T1000 (cell line): ENCODE results near the gene DDX55.

Source experiments
- DNase-seq: peaks from one replicate; lab custom pipeline; 2025; ENCODE audit warnings: mixed read lengths; lab: John Stamatoyannopoulos, UW

The DDX55 gene

GRCh38 chr12:123614110-123614509, 12.2 kb downstream of the DDX55 start:
- DNase-seq: no peak

DNA sequence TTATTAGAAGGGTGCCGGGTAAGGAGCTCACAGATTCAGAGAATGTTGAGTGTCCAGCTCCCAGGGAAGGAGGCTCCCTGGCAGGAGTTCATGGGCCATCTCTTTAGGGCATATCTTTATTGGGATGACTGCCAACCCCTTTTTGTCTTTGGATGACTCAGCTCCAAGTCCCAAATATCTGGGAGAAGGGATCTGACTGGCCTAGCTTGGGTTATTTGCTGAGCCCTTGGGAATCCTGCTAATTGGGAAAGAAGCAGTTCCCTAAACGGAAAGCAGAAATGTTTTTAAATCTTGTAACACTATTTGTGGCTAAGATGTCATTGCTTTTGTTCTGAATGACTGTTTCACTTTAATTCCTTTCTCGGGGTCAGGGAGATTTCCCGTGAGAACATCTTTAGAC, 12.6 kb downstream of the DDX55 start:
- no peak for DNase-seq

DNA sequence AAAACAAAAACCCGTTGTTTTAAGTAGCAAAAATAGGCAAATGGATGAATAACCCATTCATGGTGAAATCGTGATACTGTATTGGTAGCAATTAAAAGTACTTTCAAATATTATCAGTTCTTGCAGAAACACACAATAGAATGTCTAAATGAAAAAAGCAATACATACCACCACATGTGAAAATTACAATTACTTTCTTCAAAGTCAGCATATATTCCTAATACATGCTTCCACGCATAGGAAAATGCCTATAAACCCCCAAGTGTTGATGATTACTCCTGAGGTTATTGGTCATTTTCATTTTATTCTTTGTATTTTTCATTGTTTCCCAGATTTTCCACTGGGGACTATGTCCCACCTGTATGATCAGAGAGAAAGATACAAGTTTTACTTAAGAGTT, 15.2 kb downstream of the DDX55 start:
- DNase-seq: no peak

- DNase-seq: no peak
Measured at GRCh38 chr12:123617580-123617979, 15.7 kb downstream of the DDX55 start.

DNA sequence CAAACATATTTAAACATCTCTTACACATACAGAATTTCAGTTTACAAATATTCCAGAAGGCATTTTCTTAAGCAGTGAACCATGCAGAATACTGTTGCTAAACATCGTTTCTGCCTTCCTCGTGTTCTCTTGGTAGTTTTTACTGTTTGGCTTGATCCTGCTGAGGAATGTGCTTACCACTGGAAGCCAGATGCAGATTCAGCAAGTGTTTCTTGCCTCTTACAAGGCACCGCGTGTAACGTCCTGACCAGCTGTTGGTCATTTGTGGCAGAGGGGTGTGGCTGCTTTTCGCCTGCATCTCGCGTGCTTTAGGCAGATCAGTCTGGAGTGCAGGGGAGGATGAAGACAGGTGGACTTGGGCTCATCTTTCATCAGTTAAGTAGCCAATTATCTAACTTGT, 19.2 kb downstream of the DDX55 start:
- DNase-seq: no peak

GRCh38 chr12:123621619-123622530, 20.0 kb downstream of the DDX55 start:
- no peak for DNase-seq

DNA sequence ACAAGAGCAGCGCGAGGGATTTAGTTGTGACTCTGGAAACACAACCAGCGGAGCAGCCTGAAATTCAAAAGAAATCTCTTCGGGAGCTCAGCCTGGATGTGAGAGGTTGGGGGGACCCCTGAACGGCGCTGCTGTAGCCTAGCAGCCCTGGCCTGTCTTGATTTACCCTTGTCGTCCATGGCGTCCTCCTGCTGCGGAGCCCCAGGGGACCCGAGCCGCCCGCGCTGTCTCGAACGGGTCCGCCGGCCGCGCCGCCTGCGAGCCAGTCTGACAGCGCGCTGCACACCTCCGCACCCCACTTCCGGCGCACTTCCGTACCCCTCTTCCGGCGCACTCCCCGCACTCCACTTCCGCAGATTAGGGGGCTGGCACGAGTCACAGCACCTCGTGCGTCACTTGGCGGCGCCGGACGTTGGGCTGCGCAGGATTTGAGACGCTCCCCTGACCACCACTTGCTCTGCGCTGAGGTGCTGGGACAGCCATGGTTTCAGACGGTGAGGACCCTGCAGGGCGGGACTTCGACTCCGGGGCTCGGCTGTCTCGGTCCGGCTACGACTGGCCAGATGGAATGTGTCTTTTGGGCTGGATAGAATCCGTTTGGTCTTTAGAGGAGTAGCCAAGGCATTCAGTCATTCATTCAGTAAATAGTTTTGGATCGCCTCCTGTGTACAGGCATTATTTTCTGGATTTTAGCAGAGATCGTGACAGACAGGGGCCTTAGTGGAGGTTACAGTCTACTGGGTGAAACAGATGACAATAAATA, 31.7 kb downstream of the DDX55 start, which contains the start of the genes EIF2B1 and GTF2H3:
Gene EIF2B1, minus strand, starts transcription at position 308 of the 763 bp plus-strand sequence. Its CDS starts 129 bp downstream, at position 179.
Gene GTF2H3, plus strand, starts transcription at position 451 of the 763 bp plus-strand sequence. Its CDS starts 31 bp downstream, at position 482.
- peak; percentile 91 for DNase-seq

GRCh38 chr12:123634142-123634561, 32.3 kb downstream of the DDX55 start:
- no peak for DNase-seq

DNA sequence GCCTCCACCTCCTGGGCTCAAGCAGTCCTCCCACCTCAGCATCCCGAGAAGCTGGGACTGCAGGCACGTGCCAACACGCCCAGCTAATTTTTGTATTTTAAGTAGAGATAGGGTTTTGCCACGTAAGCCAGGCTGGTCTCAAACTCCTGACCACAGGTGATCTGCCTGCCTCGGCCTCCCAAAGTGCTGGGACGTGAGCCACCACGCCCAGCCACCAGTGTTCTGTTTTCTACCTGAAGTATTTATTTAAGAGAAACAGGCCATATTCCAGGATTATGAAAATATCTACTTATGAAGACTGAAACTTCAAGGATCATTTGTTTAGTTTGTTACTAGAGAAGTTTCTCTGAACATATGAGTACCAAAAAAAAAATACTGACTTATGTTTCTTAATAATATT, 42.0 kb downstream of the DDX55 start:
- no peak for DNase-seq

DNA sequence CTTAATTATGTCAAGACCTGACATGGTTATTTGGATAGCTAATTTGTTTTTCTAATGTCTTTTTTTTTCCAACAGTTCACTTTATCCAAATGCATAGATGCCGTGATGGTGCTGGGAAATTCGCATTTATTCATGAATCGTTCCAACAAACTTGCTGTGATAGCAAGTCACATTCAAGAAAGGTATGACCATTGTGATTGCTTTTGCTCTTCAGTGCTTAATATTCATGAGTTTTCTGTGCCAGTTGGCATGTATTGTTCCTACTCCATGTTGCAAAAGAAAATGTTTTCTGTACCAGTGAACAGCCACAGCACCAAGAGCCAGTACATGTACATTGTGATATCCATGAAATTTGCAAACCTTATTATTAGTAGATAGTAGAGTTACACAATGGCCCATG, 43.5 kb downstream of the DDX55 start:
- no peak for DNase-seq

DNA sequence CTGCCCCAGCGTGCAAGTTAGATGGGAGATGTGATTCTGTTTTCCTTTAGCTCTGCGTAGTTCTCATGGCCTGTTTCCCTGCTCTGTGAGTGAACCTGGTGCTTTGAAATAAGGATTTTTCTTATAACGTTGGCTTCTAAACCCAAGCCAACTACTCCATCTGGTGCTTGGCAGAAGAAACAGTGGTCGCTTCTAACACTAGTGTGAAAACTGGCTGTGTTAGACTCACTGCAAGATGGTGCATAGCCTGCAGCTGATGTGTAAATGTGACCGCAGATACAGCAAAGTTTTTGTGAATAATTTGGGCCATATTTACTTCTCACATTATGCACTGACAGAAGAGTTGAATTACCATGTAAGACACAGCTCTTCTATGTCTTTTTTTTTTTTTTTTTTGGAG, 44.0 kb downstream of the DDX55 start:
- DNase-seq: no peak

- no peak for DNase-seq
Measured at GRCh38 chr12:123648401-123648800, 46.5 kb downstream of the DDX55 start.

DNA sequence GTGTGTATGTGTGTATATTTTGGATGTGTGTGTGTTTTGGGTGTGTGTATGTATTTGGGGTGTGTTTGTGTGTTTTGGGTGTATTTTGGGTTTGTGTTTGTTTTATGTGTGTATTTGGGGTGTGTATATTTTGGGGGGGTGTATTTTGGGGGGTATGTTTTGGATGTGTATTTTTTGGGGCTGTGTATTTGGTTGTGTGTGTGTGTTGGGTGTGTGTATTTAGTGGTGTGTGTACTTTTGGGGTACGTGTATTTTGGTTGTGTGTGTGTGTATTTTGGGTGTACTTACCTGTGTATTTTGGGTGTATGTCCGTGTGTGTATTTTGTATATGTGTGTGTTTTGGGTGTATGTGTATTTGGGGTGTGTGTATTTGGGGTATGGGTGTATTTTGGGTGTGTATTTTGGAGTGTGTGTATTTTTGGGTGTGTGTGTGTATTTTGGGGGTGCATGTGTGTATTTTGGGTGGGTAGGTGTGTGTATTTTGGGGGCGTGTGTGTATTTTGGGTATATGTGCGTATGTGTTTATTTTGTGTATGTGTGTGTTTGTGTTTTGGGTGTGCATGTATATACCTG, 52.3 kb downstream of the DDX55 start:
- no peak for DNase-seq

- DNase-seq: no peak
Measured at GRCh38 chr12:123655420-123655819, 53.5 kb downstream of the DDX55 start.

- DNase-seq: no peak
Measured at GRCh38 chr12:123656392-123656791, 54.5 kb downstream of the DDX55 start.

- no peak for DNase-seq
Measured at GRCh38 chr12:123657211-123657610, 55.3 kb downstream of the DDX55 start.

DNA sequence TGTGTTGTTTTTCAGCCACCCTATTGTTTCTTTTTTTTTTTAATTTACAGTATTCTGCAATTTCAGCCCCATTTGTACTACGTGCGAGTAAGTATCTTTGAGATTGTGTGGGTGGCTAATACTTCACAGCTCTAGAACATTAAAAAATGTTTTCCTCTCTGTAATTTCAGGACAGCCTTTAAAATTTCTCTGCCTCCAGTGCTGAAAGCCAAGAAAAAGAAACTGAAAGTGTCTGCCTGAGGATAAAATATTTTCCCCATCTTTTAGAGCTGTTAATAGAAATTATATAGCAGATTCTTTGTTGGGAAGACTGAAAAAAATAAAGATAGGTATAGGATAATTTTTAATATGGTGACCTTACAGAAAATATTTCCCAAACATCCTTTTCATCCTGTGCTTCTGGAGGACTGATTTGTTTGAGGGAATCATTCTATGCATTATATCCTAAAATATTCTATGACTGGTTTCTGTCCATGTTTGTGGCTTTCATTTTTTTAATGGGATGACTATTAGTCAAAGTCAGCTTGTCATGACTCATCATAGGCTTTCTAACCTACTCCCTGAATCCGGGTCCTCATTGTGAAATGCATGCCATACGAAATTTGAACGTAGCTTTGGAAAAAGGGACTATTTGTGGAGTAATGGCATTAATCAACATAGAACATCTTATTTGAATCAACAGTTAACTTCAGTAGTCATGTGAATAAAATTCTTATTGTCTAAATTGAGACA, 58.3 kb downstream of the DDX55 start:
- DNase-seq: no peak

- no peak for DNase-seq
Measured at GRCh38 chr12:123667771-123668170, 65.9 kb downstream of the DDX55 start.
